AG09309 (cell line): ENCODE data around the gene NEURL1B.

Source experiments
- DNase-seq: peaks from one replicate; pipeline ENCODE4 v3.0.0-alpha.2; 2010; ENCODE audit warnings: low read depth
- H3K4me3 ChIP-seq: 2 replicates; pipeline ENCODE4 v1.5.1; 2011; ENCODE audit warnings: mild to moderate bottlenecking, low read depth, low read length, moderate library complexity; ENCODE audit not compliant: control insufficient read depth
- TF ChIP-seq, protein P1 (sequence below): IDR thresholded peaks from 2 replicates; pipeline ENCODE4 v1.5.1; 2011; ENCODE audit warnings: mild to moderate bottlenecking, low read depth, low read length, inconsistent platforms; ENCODE audit not compliant: insufficient read depth, control insufficient read depth; ENCODE audit errors: missing control alignments

NEURL1B gene

DNA sequence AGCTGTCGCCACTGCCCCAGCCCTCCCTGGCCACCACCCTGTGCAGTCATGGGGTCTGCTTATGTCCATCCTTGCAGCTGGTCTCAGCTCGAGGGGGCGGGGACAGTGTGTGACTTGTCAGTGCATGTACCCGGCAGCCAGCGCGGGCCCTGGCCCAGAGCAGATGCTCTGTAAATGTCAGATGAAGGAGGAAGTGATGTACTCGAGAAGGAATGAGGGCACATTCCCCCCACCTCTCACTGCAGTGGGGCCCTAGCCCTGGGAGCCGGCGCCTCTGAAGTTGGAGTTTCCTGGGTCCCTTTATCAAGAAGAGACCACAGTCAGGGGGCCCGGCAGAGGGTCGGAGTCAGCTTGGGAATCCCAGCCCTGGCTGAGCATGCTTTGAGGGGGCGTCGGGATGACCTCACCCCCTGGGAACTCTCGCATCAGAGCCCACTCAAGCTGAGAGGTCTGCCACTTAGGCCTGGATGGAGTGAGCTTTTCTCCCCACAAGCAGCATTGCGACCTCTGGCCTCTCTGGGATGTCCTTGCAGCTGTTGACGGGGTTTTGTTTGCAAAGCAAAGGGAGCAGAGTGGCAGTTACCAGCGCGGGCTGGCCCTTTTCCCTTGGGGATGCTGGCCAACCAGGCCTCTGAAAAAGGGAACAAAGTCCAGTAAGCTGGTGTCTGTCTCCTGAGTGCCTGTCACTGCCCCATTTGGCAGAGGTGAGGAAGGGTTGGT is 19.0 kb downstream of the NEURL1B start:
- DNase-seq = peak; percentile 37
- TF ChIP-seq, protein P1, sequence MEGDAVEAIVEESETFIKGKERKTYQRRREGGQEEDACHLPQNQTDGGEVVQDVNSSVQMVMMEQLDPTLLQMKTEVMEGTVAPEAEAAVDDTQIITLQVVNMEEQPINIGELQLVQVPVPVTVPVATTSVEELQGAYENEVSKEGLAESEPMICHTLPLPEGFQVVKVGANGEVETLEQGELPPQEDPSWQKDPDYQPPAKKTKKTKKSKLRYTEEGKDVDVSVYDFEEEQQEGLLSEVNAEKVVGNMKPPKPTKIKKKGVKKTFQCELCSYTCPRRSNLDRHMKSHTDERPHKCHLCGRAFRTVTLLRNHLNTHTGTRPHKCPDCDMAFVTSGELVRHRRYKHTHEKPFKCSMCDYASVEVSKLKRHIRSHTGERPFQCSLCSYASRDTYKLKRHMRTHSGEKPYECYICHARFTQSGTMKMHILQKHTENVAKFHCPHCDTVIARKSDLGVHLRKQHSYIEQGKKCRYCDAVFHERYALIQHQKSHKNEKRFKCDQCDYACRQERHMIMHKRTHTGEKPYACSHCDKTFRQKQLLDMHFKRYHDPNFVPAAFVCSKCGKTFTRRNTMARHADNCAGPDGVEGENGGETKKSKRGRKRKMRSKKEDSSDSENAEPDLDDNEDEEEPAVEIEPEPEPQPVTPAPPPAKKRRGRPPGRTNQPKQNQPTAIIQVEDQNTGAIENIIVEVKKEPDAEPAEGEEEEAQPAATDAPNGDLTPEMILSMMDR = no peak
- no peak overlapping the region for H3K4me3 ChIP-seq

DNA sequence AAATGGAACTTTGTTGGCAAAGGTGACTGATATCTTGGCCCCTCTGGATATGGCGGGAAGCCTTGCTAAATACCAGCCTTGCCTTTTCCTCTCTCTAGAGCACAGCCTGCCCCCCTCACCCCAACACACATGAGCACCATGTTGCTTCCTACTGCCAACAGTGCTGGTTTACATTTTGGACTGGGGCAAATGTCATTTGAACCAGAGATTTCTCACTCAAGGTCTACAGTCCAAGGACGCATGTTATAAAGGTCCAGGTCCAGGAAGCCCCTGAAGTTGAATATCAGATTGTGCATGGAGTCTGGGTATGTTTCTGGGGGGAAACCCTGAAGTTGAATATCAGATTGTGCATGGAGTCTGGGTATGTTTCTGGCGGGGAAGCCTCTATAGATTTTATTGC is 19.9 kb downstream of the NEURL1B start:
- TF ChIP-seq, protein P1 = no peak
- DNase-seq = no peak
- H3K4me3 ChIP-seq = no peak overlapping the region

DNA sequence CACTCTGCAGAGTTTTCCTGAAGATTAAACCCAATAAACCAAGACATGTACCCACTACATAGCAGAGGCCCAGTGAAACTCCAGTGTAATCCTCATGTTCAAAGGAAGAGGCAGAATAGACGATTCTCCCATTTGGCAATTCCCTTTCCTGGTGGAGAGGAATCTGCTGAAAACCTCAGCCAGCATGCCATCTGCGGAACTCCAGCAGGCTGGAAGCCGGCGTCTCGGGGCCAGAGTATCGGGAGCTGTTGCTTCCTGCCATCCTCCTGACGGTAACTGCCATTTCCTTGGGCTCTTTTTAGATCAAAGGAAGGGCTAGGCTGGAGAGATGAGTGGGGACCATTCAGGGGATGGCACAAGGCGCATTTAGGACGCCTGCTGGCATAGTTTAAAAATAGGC is 20.5 kb downstream of the NEURL1B start:
- TF ChIP-seq, protein P1 = no peak
- DNase-seq = no peak
- no peak overlapping the region for H3K4me3 ChIP-seq

DNA sequence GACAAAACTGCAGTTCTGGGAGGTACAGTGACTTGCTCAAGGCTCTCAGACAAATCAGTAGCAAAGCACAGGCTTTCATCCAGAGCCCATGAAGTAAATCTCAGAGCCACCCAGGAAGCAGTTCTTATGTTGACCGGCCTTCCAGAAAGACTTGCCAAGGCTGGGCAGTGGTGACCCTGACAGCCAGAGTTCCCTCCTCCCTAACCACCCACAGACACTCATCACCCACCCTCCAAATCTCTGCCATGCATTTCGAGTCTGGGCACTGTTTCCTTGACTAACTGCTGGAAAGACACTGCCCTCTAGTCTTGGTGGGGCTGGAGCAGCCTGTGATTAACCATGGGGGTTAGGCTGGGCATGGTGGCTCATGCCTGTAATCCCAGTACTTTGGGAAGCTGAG is 21.5 kb downstream of the NEURL1B start:
- no peak for DNase-seq
- H3K4me3 ChIP-seq = no peak overlapping the region
- TF ChIP-seq, protein P1 = no peak

DNA sequence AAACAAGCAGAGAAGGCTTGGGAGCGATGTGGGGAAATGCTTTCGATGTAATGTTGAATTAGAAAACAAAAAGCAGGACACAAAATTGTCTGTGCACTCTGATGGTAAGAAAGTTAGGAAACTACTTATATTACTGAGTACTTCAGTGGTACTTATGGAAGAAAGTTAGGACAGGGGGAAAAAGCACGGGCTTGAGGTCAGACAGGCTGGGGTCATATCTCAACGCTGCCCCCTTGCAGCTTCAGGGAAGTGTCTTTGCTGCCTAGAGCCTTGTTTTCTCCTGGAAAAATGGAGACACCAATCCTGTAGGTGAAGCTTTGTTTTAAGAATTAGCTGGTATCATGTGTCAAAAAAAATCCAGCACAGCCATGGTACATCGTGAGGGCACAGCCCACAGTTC is 23.0 kb downstream of the NEURL1B start:
- no peak for DNase-seq
- TF ChIP-seq, protein P1 = no peak
- no peak overlapping the region for H3K4me3 ChIP-seq

DNA sequence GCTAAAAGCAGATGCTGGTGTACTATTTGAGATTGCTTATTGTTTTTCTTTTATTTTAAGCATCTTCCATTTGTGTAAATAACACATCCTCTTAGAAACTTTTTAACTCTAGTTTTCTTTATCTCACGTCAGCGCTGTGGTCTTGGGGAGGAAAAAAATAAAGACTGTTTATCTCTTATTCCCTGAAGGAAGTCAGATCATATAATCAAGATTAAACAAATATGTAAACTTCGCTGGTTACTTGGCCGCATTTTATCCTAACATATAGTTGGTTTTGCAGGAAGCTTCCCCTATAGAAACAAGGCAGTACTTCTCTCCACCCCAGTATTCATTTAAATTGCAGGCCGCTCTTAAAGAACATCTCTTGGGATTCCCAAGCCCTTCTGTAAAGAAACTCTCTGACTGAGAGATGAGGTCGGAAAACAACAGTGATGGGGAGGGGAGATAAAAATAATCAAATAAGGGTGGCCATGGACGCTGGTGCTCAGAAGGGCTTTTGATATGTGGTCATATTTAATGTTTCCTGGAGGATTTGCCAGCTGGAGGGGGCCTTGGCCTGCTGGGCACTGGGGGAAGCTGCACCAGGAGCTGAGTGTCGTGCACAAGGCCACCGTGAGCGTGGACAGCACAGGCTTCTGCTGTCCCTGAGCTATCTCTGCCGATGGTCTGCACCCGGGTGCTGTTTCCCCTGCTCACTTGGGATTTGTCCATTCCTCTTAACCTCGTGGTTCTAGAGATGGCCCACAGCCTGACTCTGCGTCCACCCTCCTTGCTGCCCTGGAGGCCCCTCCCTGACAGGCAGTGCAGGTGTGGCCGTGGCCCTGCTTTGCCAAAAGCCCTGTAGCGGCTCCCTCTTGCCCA is 23.8 kb downstream of the NEURL1B start:
- DNase-seq = no peak
- no peak overlapping the region for H3K4me3 ChIP-seq
- TF ChIP-seq, protein P1 = no peak
